ENCODE results near the gene SNX5.

The SNX5 gene

GRCh38 chr20:18006684-18007083 is 38.1 kb upstream of the SNX5 start:
- no peak for DNase-seq
- no peaks in the 10 kb centered on the region for H3K4me1 ChIP-seq (ENCODE audit: control insufficient read depth, insufficient read depth, low read length, poor library complexity, severe bottlenecking)

GRCh38 chr20:18005990-18006364 is 37.4 kb upstream of the SNX5 start:
- Histone ChIP-seq H3K36me3 (ENCODE audit: control insufficient read depth, insufficient read depth, low read length) (no peaks in the 10 kb centered on the region), H3K4me1 (ENCODE audit: control insufficient read depth, insufficient read depth, low read length, poor library complexity, severe bottlenecking) (no peaks in the 10 kb centered on the region), H3K9me3 (ENCODE audit: control insufficient read depth, low read length) (no peaks in the 10 kb centered on the region), H3K27me3 (replicated peaks; ENCODE audit: control insufficient read depth, insufficient read depth, low read length, poor library complexity, severe bottlenecking) (no peaks in the 10 kb centered on the region), H3K4me3 (ENCODE audit: insufficient read depth, low read depth, low read length, poor library complexity, severe bottlenecking) (no peak overlapping the region), H3K27ac (ENCODE audit: insufficient read depth, low read length, poor library complexity, severe bottlenecking) (no peak overlapping the region)
- no peak for DNase-seq

More at GRCh38 chr20:18006684-18007083, 38.1 kb upstream of the SNX5 start:
- Histone ChIP-seq H3K27me3 (replicated peaks; ENCODE audit: control insufficient read depth, insufficient read depth, low read length, poor library complexity, severe bottlenecking) (no peaks in the 10 kb centered on the region), H3K27ac (ENCODE audit: insufficient read depth, low read length, poor library complexity, severe bottlenecking) (no peak overlapping the region), H3K9me3 (ENCODE audit: control insufficient read depth, low read length) (no peaks in the 10 kb centered on the region), H3K4me3 (ENCODE audit: insufficient read depth, low read depth, low read length, poor library complexity, severe bottlenecking) (no peak overlapping the region), H3K36me3 (ENCODE audit: control insufficient read depth, insufficient read depth, low read length) (no peaks in the 10 kb centered on the region)

GRCh38 chr20:18005170-18005989 is 36.8 kb upstream of the SNX5 start:
- no peak overlapping the region for H3K27ac ChIP-seq (ENCODE audit: insufficient read depth, low read length, poor library complexity, severe bottlenecking)
- no peak overlapping the region for H3K4me3 ChIP-seq (ENCODE audit: insufficient read depth, low read depth, low read length, poor library complexity, severe bottlenecking)
- no peaks in the 10 kb centered on the region for H3K27me3 ChIP-seq (replicated peaks; ENCODE audit: control insufficient read depth, insufficient read depth, low read length, poor library complexity, severe bottlenecking)
- H3K36me3 ChIP-seq (ENCODE audit: control insufficient read depth, insufficient read depth, low read length): no peaks in the 10 kb centered on the region
- no peaks in the 10 kb centered on the region for H3K9me3 ChIP-seq (ENCODE audit: control insufficient read depth, low read length)
- DNase-seq: no peak
- no peaks in the 10 kb centered on the region for H3K4me1 ChIP-seq (ENCODE audit: control insufficient read depth, insufficient read depth, low read length, poor library complexity, severe bottlenecking)

- Histone ChIP-seq H3K4me1 (ENCODE audit: control insufficient read depth, insufficient read depth, low read length, poor library complexity, severe bottlenecking) (no peaks in the 10 kb centered on the region), H3K9me3 (ENCODE audit: control insufficient read depth, low read length) (no peaks in the 10 kb centered on the region), H3K4me3 (ENCODE audit: insufficient read depth, low read depth, low read length, poor library complexity, severe bottlenecking) (no peak overlapping the region), H3K27ac (ENCODE audit: insufficient read depth, low read length, poor library complexity, severe bottlenecking) (no peak overlapping the region), H3K27me3 (replicated peaks; ENCODE audit: control insufficient read depth, insufficient read depth, low read length, poor library complexity, severe bottlenecking) (no peaks in the 10 kb centered on the region), H3K36me3 (ENCODE audit: control insufficient read depth, insufficient read depth, low read length) (no peaks in the 10 kb centered on the region)
- DNase-seq: no peak
These were observed 35.9 kb upstream of the SNX5 start for GRCh38 chr20:18004384-18005031.

GRCh38 chr20:18003897-18004296 is 35.3 kb upstream of the SNX5 start:
- no peaks in the 10 kb centered on the region for H3K27me3 ChIP-seq (replicated peaks; ENCODE audit: control insufficient read depth, insufficient read depth, low read length, poor library complexity, severe bottlenecking)
- DNase-seq: no peak
- no peaks in the 10 kb centered on the region for H3K9me3 ChIP-seq (ENCODE audit: control insufficient read depth, low read length)
- no peak overlapping the region for H3K4me3 ChIP-seq (ENCODE audit: insufficient read depth, low read depth, low read length, poor library complexity, severe bottlenecking)
- no peaks in the 10 kb centered on the region for H3K36me3 ChIP-seq (ENCODE audit: control insufficient read depth, insufficient read depth, low read length)
- no peak overlapping the region for H3K27ac ChIP-seq (ENCODE audit: insufficient read depth, low read length, poor library complexity, severe bottlenecking)
- H3K4me1 ChIP-seq (ENCODE audit: control insufficient read depth, insufficient read depth, low read length, poor library complexity, severe bottlenecking): no peaks in the 10 kb centered on the region

- H3K4me1 ChIP-seq (ENCODE audit: control insufficient read depth, insufficient read depth, low read length, poor library complexity, severe bottlenecking): no peaks in the 10 kb centered on the region
- H3K36me3 ChIP-seq (ENCODE audit: control insufficient read depth, insufficient read depth, low read length): no peaks in the 10 kb centered on the region
- H3K4me3 ChIP-seq (ENCODE audit: insufficient read depth, low read depth, low read length, poor library complexity, severe bottlenecking): no peak overlapping the region
- no peak for DNase-seq
- no peak overlapping the region for H3K27ac ChIP-seq (ENCODE audit: insufficient read depth, low read length, poor library complexity, severe bottlenecking)
- H3K27me3 ChIP-seq (replicated peaks; ENCODE audit: control insufficient read depth, insufficient read depth, low read length, poor library complexity, severe bottlenecking): no peaks in the 10 kb centered on the region
- H3K9me3 ChIP-seq (ENCODE audit: control insufficient read depth, low read length): no peaks in the 10 kb centered on the region
These were observed 32.7 kb upstream of the SNX5 start for GRCh38 chr20:18001131-18001921.

GRCh38 chr20:17999566-17999965 is 31.0 kb upstream of the SNX5 start:
- Histone ChIP-seq H3K27me3 (replicated peaks; ENCODE audit: control insufficient read depth, insufficient read depth, low read length, poor library complexity, severe bottlenecking) (no peaks in the 10 kb centered on the region), H3K27ac (ENCODE audit: insufficient read depth, low read length, poor library complexity, severe bottlenecking) (no peak overlapping the region), H3K4me3 (ENCODE audit: insufficient read depth, low read depth, low read length, poor library complexity, severe bottlenecking) (no peak overlapping the region), H3K4me1 (ENCODE audit: control insufficient read depth, insufficient read depth, low read length, poor library complexity, severe bottlenecking) (no peaks in the 10 kb centered on the region), H3K9me3 (ENCODE audit: control insufficient read depth, low read length) (no peaks in the 10 kb centered on the region), H3K36me3 (ENCODE audit: control insufficient read depth, insufficient read depth, low read length) (no peaks in the 10 kb centered on the region)
- no peak for DNase-seq

GRCh38 chr20:17998446-17998845 is 29.9 kb upstream of the SNX5 start:
- no peaks in the 10 kb centered on the region for H3K9me3 ChIP-seq (ENCODE audit: control insufficient read depth, low read length)
- no peaks in the 10 kb centered on the region for H3K27me3 ChIP-seq (replicated peaks; ENCODE audit: control insufficient read depth, insufficient read depth, low read length, poor library complexity, severe bottlenecking)
- H3K27ac ChIP-seq (ENCODE audit: insufficient read depth, low read length, poor library complexity, severe bottlenecking): no peak overlapping the region
- no peaks in the 10 kb centered on the region for H3K4me1 ChIP-seq (ENCODE audit: control insufficient read depth, insufficient read depth, low read length, poor library complexity, severe bottlenecking)
- no peak overlapping the region for H3K4me3 ChIP-seq (ENCODE audit: insufficient read depth, low read depth, low read length, poor library complexity, severe bottlenecking)
- no peaks in the 10 kb centered on the region for H3K36me3 ChIP-seq (ENCODE audit: control insufficient read depth, insufficient read depth, low read length)
- DNase-seq: no peak

- Histone ChIP-seq H3K27me3 (replicated peaks; ENCODE audit: control insufficient read depth, insufficient read depth, low read length, poor library complexity, severe bottlenecking) (no peaks in the 10 kb centered on the region), H3K4me3 (ENCODE audit: insufficient read depth, low read depth, low read length, poor library complexity, severe bottlenecking) (no peak overlapping the region), H3K9me3 (ENCODE audit: control insufficient read depth, low read length) (no peaks in the 10 kb centered on the region), H3K27ac (ENCODE audit: insufficient read depth, low read length, poor library complexity, severe bottlenecking) (no peak overlapping the region), H3K4me1 (ENCODE audit: control insufficient read depth, insufficient read depth, low read length, poor library complexity, severe bottlenecking) (no peaks in the 10 kb centered on the region), H3K36me3 (ENCODE audit: control insufficient read depth, insufficient read depth, low read length) (no peaks in the 10 kb centered on the region)
- peak in 1 of 3 donors; percentile 18 for DNase-seq
These were observed 27.6 kb upstream of the SNX5 start for GRCh38 chr20:17995967-17996819.
